Tibial nerve (tissue), 4 donors: Measurements from ENCODE around the gene GARIN5B. TPM values are rescaled to one million over a fixed set of nuclear protein-coding genes. Genes with fewer than 3 reads are reported as not detected.
A peak's percentile ranks its signal among the peaks of the same experiment; 100 is the strongest.

Source experiments
- DNase-seq, 2 donors: peaks; one replicate each; pipeline ENCODE4 v3.0.0-alpha.2; 2019; ENCODE audit warnings: low spot score in 2 of 2
- H3K27ac ChIP-seq, 4 donors: fragments of 200-600 bp; sonication (generic) in 3 of 4; one replicate each; pipeline ENCODE4 v1.5.1; 2017 to 2019; ENCODE audit warnings: mild to moderate bottlenecking in 1 of 4
- H3K27me3 ChIP-seq, 2 donors: fragments of 200-600 bp; sonication (generic) in 1 of 2; one replicate each; pipeline versions ENCODE4 v1.5.1 to v1.6.0; 2017 to 2019
- H3K36me3 ChIP-seq, 3 donors: fragments of 200-600 bp; sonication (generic); one replicate each; pipeline ENCODE4 v1.5.1; 2018 to 2019
- H3K4me1 ChIP-seq, 4 donors: fragments of 200-600 bp; sonication (generic) in 3 of 4; one replicate each; pipeline ENCODE4 v1.5.1; 2017 to 2019
- H3K4me3 ChIP-seq, 4 donors: fragments of 200-600 bp; sonication (generic) in 3 of 4; one replicate each; pipeline ENCODE4 v1.5.1; 2017 to 2019; ENCODE audit warnings: mild to moderate bottlenecking in 1 of 4, moderate library complexity in 1 of 4
- H3K9me3 ChIP-seq, 4 donors: fragments of 200-600 bp; sonication (generic) in 3 of 4; one replicate each; pipeline ENCODE4 v1.5.1; 2017 to 2019
- EP300 ChIP-seq, 2 donors: sonication (generic); formaldehyde crosslinking; IDR thresholded peaks; one replicate each; pipeline ENCODE4 v1.6.1; 2017; ENCODE audit warnings: antibody characterized with exemption in 2 of 2, mild to moderate bottlenecking in 1 of 2
- POLR2A ChIP-seq, 2 donors: fragments of 450-650 bp; IDR thresholded peaks; one replicate each; pipeline ENCODE4 v1.6.1; 2017; ENCODE audit warnings: antibody characterized with exemption in 2 of 2, mild to moderate bottlenecking in 2 of 2, moderate library complexity in 2 of 2
- WGBS, 2 donors: methylation state at CpG; one replicate each; pipeline ENCODE4 v1.1.5; 2018; 5-methylcytosine and 5-hydroxymethylcytosine counted together
- total RNA-seq, 4 donors: library from RNA; depleted of rRNA; stranded (reverse); fragments of >200 nt; gene quantifications; one replicate each; pipeline ENCODE4 v1.1.0, GENCODE V29; 2016
- TF ChIP-seq, protein P1 (sequence below), 5 experiments: fragments of 200-600 bp in 3 of 5; fragments of 450-650 bp in 2 of 5; sonication (generic) in 3 of 5; IDR thresholded peaks; one replicate each; pipeline ENCODE4 v1.5.1; 2016 to 2019; ENCODE audit warnings: antibody characterized with exemption in 5 of 5, mild to moderate bottlenecking in 3 of 5, moderate library complexity in 2 of 5

Gene GARIN5B
- total RNA-seq, 4 donors from 2014 or later, result not detected

DNA sequence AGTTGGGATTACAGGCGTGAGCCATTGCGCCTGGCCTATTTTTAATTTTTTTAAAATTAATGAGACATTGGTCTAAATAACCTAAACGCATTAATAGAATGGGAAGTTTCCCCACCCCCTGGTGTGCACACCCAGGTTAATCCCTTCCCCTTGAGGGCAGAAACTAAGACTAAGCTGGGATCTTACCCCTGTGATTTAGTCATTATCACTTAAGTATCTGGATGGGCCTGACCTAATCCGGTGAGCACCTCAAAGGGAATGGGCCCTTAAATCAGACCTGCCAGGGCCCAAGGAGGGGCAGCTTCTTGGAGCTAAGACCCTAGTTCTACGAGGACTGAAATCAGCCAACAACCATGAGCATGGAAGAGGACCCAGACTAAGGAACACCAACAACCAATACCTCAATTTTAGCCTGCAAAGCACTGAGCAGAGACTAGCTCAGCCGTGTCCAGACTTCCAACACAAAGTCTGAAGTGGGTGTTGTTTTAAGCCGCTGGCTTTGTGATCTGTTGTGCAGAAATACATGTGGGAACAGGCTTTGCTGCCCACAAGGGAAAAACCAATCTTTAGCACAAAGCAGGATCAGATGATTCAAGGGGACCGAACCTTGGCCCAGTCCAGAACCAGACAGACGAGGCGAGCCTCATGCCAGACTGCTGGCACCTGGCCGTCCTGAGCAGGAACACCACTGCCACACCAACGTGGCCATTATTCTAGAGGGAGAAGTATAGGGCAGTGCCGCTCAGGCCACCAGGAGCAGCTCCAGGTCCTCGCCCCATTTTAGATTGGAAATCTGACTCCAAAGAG is 37.4 kb upstream of the GARIN5B start:
- H3K27me3 ChIP-seq, result no peaks in the 10 kb centered on the region
- no peak overlapping the region for H3K4me3 ChIP-seq
- 79 to 81% methylated on average over 14 of the region's 14 CpGs for WGBS, 2 donors
- peaks cover 0 to 50% (median 7%) of the 10 kb centered on the region in 3 donors for H3K36me3 ChIP-seq
- peaks cover 0 to 13% (median 4%) of the 10 kb centered on the region in 4 donors for H3K4me1 ChIP-seq
- TF ChIP-seq EP300 (IDR thresholded peaks at IDR 0.05), result no peak
- TF ChIP-seq, protein P1, sequence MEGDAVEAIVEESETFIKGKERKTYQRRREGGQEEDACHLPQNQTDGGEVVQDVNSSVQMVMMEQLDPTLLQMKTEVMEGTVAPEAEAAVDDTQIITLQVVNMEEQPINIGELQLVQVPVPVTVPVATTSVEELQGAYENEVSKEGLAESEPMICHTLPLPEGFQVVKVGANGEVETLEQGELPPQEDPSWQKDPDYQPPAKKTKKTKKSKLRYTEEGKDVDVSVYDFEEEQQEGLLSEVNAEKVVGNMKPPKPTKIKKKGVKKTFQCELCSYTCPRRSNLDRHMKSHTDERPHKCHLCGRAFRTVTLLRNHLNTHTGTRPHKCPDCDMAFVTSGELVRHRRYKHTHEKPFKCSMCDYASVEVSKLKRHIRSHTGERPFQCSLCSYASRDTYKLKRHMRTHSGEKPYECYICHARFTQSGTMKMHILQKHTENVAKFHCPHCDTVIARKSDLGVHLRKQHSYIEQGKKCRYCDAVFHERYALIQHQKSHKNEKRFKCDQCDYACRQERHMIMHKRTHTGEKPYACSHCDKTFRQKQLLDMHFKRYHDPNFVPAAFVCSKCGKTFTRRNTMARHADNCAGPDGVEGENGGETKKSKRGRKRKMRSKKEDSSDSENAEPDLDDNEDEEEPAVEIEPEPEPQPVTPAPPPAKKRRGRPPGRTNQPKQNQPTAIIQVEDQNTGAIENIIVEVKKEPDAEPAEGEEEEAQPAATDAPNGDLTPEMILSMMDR (IDR thresholded peaks at IDR 0.05), result no peak
- no peak for TF ChIP-seq POLR2A (IDR thresholded peaks at IDR 0.05)
- H3K9me3 ChIP-seq, result no peaks in the 10 kb centered on the region
- DNase-seq, result no peak
- no peak overlapping the region for H3K27ac ChIP-seq

DNA sequence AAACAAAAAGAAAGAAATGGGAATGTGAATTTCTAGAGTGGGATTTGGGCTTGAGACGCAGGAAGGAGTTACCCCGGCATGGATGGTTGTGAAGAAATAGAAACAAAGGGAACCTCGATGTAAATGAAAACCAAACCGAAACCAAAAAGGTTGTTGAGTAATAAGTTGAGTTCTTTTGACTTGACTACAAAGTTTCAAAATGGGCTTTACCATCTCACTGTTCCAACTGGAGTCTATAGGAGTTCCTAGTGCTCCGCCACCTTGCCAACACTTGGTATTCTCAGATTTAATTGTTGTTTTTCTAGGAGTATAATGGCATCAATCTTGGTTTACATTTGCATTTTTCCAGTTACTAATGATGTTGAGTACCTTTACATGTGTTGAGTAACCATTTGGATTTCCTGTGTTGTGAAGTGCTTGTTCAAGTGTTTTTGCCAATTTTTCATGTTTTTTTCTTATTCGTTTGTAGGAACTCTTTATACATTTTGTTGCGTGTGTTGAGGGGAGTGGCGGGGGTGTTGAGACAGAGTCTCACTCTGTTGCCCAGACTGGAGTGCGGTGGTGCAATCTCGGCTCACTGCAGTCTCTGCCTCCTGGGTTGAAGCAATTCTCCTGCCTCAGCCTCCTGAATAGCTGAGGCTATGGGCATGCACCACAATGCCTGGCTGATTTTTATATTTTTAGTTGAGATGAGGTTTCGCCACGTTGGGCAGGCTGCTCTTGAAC is 35.3 kb upstream of the GARIN5B start:
- no peaks in the 10 kb centered on the region for H3K27me3 ChIP-seq
- no peak for DNase-seq
- TF ChIP-seq EP300 (IDR thresholded peaks at IDR 0.05) (no peak), POLR2A (IDR thresholded peaks at IDR 0.05) (no peak)
- TF ChIP-seq, protein P1 (IDR thresholded peaks at IDR 0.05), result no peak
- H3K4me3 ChIP-seq, result no peak overlapping the region
- peaks cover 0 to 10% (median 4%) of the 10 kb centered on the region in 4 donors for H3K4me1 ChIP-seq
- 84 to 85% methylated on average over 12 of the region's 12 CpGs for WGBS, 2 donors
- no peaks in the 10 kb centered on the region for H3K9me3 ChIP-seq
- no peak overlapping the region for H3K27ac ChIP-seq
- H3K36me3 ChIP-seq, result peaks cover 0 to 31% (median 7%) of the 10 kb centered on the region in 3 donors

DNA sequence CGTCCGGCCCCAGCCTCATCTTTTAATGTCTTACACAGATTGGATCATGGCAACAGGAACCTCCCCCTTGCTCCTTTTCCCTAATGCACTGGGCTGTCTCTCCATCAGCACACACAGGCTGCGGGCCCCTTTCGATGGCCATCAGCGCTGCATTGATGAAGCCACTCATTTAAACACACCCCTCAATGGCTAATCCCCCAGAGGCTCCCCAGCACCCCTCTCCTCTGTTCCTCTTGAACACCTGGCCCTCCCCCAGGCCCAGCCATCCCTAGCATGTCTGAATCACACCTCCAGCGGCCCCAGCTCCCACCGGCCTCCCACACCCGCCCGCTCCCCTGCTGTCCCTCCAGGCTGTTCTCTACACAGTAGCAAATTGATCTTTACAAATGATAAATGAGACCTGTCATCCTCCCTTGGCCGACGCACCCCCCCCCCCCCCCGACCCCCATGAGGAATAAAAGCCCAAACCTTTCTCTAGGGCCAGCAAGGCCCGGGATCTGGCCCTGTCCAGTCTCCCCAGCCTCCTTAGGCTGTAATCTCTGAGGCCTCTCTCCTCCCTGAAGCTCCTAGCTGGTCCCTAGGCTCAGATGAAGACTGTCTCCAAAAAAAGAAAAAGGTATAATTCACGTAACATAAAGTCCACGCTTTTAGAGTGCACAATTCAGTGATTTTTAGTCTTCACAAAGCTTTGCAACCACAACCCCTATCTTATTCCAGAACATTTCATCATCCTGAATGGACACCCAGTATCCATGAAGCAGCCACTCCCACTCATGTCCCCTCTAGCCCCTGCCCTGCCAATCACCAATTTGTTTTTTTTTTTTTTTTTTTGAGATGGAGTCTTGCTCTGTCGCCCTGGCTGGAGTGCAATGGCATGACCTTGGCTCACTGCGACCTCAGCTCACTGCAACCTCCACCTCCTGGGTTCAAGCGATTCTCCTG is 30.0 kb upstream of the GARIN5B start:
- peaks cover 0 to 49% (median 4%) of the 10 kb centered on the region in 3 donors for H3K36me3 ChIP-seq
- no peak overlapping the region for H3K4me3 ChIP-seq
- H3K9me3 ChIP-seq, result no peaks in the 10 kb centered on the region
- H3K4me1 ChIP-seq, result peaks cover 0 to 37% (median 9%) of the 10 kb centered on the region in 4 donors
- TF ChIP-seq, protein P1 (IDR thresholded peaks at IDR 0.05), result no peak
- TF ChIP-seq POLR2A (IDR thresholded peaks at IDR 0.05) (no peak), EP300 (IDR thresholded peaks at IDR 0.05) (no peak)
- DNase-seq, result no peak
- WGBS, 2 donors, result 63 to 64% methylated on average over 18 of the region's 18 CpGs
- H3K27ac ChIP-seq, result no peak overlapping the region
- H3K27me3 ChIP-seq, result no peaks in the 10 kb centered on the region

DNA sequence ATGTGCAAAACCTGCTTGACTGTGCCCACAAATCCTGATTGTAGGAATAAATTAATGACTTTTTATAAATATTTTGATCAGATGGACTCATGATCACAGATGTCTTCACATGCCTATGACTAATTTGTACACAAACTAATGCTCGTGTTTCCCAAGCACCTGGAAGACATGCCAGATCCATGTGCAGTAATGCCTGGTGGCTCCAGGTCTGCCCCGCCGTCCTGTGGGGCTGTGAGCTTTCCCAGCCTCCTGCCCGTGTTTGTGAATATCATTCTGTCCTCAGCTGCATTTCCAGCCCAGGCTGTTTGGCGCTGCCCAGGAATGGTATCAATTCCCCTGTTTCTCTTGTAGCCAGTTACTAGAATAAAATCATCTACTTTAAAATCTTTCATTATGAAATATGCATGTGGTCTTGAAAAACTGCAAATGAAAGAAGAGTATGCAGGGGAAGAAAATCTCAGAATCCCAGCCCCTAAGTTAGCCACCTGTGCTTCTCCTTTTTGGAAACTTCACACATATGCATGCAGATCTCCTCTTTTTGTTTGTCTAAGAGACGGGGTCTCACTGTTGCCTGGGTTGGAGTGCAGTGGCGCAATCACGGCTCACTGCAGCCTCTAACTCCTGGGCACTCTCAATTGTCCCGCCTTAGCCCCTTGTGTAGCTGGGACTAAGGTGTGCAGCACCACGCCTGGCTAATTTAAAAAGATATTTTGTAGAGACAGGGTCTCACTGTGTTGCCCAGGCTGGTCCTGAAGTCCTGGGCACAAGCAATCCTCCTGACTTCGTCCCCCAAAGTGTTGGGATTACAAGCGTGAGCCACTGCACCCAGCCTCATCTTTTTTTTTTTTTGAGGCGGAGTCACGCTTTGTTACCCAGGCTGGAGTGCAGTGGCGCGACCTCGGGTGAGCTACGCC is 28.9 kb upstream of the GARIN5B start:
- no peak for DNase-seq
- no peaks in the 10 kb centered on the region for H3K9me3 ChIP-seq
- no peak overlapping the region for H3K4me3 ChIP-seq
- no peaks in the 10 kb centered on the region for H3K27me3 ChIP-seq
- H3K27ac ChIP-seq, result peak overlapping the region in 2 of 4 donors; percentile 13 to 28
- 67 to 79% methylated on average over 18 of the region's 18 CpGs for WGBS, 2 donors
- peaks cover 0 to 60% (median 12%) of the 10 kb centered on the region in 3 donors for H3K36me3 ChIP-seq
- TF ChIP-seq, protein P1 (IDR thresholded peaks at IDR 0.05), result no peak
- no peak for TF ChIP-seq EP300 (IDR thresholded peaks at IDR 0.05)
- no peak for TF ChIP-seq POLR2A (IDR thresholded peaks at IDR 0.05)
- H3K4me1 ChIP-seq, result peaks cover 0 to 49% (median 21%) of the 10 kb centered on the region in 4 donors
